Loucy (cell line): ENCODE data around the gene HGD.

Source experiments
- H2AFZ ChIP-seq: fragments of 200-600 bp; sonication (generic); 2 replicates; pipeline ENCODE4 v1.6.0; 2016; ENCODE audit warnings: antibody characterized with exemption, mild to moderate bottlenecking, low read length, moderate library complexity
- H3F3A ChIP-seq: fragments of 200-600 bp; 2 replicates; pipeline ENCODE4 v1.6.0; 2016; ENCODE audit warnings: antibody characterized with exemption, low read depth, mild to moderate bottlenecking
- H3K27me3 ChIP-seq: fragments of 200-600 bp; sonication (generic); 2 replicates; pipeline ENCODE4 v1.6.1; 2014; ENCODE audit warnings: low read length, mild to moderate bottlenecking; ENCODE audit not compliant: insufficient read depth, poor library complexity, severe bottlenecking
- H3K36me3 ChIP-seq: fragments of 200-600 bp; sonication (generic); 2 replicates; pipeline ENCODE4 v1.6.1; 2016; ENCODE audit warnings: low read length; ENCODE audit not compliant: insufficient read depth
- H3K4me1 ChIP-seq: fragments of 200-600 bp; sonication (generic); 2 replicates; pipeline ENCODE4 v1.5.1; 2014; ENCODE audit warnings: low read length, mild to moderate bottlenecking; ENCODE audit not compliant: insufficient read depth, poor library complexity, severe bottlenecking
- H3K4me2 ChIP-seq: fragments of 200-600 bp; sonication (generic); 2 replicates; pipeline ENCODE4 v1.6.0; 2014; ENCODE audit warnings: antibody characterized with exemption, low read length, low read depth, mild to moderate bottlenecking; ENCODE audit not compliant: poor library complexity, severe bottlenecking
- H3K4me3 ChIP-seq: fragments of 200-600 bp; sonication (generic); 2 replicates; pipeline ENCODE4 v1.5.1; 2014; ENCODE audit warnings: low read length, mild to moderate bottlenecking, mixed read lengths; ENCODE audit not compliant: poor library complexity, severe bottlenecking
- H3K79me2 ChIP-seq: fragments of 200-600 bp; sonication (generic); 2 replicates; pipeline ENCODE4 v1.6.1; 2014; ENCODE audit warnings: low read length; ENCODE audit not compliant: insufficient read depth
- H3K9ac ChIP-seq: fragments of 200-600 bp; sonication (generic); 2 replicates; pipeline ENCODE4 v1.6.0; 2014; ENCODE audit warnings: mild to moderate bottlenecking, low read depth, low read length, moderate library complexity; ENCODE audit not compliant: poor library complexity, severe bottlenecking
- H3K9me2 ChIP-seq: fragments of 200-600 bp; sonication (generic); replicated peaks from 2 replicates; pipeline ENCODE4 v1.6.1; 2016; ENCODE audit warnings: low read depth, low read length, mixed read lengths
- H3K9me3 ChIP-seq: fragments of 200-600 bp; sonication (generic); 2 replicates; pipeline ENCODE4 v1.6.1; 2014; ENCODE audit warnings: mild to moderate bottlenecking, antibody characterized with exemption, low read length, low read depth; ENCODE audit not compliant: insufficient read depth
- H4K20me1 ChIP-seq: fragments of 200-600 bp; sonication (generic); 2 replicates; pipeline ENCODE4 v1.6.0; 2014; ENCODE audit warnings: antibody characterized with exemption, low read length, mild to moderate bottlenecking; ENCODE audit not compliant: insufficient read depth, poor library complexity, severe bottlenecking
- EZH2phosphoT487 ChIP-seq: fragments of 200-600 bp; IDR thresholded peaks from 2 replicates; pipeline ENCODE4 v1.6.1; 2018; ENCODE audit warnings: antibody characterized with exemption, mild to moderate bottlenecking, moderate library complexity, borderline replicate concordance
- TF ChIP-seq, protein P1 (sequence below): fragments of 200-600 bp; sonication (generic); conservative IDR thresholded peaks from 2 replicates; pipeline ENCODE4 v1.5.1; 2014; ENCODE audit warnings: mild to moderate bottlenecking, antibody characterized with exemption, low read length

The HGD gene

GRCh38 chr3:120646771-120647432 lies 35.1 kb downstream of the HGD start:
- no peaks in the 10 kb centered on the region for H3K36me3 ChIP-seq
- no peaks in the 10 kb centered on the region for H3K4me1 ChIP-seq
- no peak overlapping the region for H2AFZ ChIP-seq
- no peaks in the 10 kb centered on the region for H3K9me2 ChIP-seq
- no peak overlapping the region for H3K4me2 ChIP-seq
- TF ChIP-seq, protein P1, sequence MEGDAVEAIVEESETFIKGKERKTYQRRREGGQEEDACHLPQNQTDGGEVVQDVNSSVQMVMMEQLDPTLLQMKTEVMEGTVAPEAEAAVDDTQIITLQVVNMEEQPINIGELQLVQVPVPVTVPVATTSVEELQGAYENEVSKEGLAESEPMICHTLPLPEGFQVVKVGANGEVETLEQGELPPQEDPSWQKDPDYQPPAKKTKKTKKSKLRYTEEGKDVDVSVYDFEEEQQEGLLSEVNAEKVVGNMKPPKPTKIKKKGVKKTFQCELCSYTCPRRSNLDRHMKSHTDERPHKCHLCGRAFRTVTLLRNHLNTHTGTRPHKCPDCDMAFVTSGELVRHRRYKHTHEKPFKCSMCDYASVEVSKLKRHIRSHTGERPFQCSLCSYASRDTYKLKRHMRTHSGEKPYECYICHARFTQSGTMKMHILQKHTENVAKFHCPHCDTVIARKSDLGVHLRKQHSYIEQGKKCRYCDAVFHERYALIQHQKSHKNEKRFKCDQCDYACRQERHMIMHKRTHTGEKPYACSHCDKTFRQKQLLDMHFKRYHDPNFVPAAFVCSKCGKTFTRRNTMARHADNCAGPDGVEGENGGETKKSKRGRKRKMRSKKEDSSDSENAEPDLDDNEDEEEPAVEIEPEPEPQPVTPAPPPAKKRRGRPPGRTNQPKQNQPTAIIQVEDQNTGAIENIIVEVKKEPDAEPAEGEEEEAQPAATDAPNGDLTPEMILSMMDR = no peak
- no peak for TF ChIP-seq EZH2phosphoT487
- no peaks in the 10 kb centered on the region for H3K9me3 ChIP-seq
- H3K27me3 ChIP-seq = no peaks in the 10 kb centered on the region
- H3K4me3 ChIP-seq = no peak overlapping the region
- H4K20me1 ChIP-seq = no peaks in the 10 kb centered on the region
- H3K9ac ChIP-seq = no peak overlapping the region
- no peaks in the 10 kb centered on the region for H3F3A ChIP-seq
- H3K79me2 ChIP-seq = no peaks in the 10 kb centered on the region

DNA sequence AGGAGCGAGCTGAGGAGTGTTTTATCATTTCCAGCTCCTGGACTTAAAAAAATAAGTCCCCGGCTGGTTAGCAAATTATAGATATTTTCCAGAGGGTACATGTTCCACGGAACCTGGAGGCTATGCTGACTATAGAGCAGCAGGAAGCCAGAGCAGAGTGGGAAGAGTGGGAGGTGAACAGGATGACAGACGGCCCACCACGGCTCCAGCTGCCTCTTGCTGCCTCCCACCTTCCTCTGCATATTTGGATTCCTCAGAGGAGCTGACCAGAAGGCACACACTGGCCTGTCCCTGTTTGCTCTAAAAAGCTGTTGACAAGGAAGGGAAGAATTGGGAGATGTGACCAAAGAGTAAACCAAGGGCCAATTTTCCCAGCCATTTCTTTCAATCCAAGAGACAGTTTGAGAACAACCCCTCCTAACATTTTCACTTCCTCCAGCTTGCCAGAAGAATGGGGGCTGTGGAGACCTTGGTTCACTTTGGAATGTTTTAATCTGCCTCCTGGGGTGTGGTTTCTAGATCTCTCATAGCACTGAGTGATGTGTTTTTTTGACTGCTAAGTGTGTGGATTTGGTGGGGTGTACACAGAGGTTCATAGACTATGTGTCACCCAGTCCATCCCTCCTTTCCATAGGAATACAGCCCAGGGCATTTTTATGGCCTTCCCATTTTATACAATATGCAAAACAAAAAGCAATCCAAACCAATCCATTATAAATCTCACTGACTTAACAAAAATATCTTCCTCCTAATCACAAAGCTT lies 36.8 kb downstream of the HGD start:
- Histone ChIP-seq H3F3A (no peaks in the 10 kb centered on the region), H3K9me3 (no peaks in the 10 kb centered on the region), H3K4me1 (no peaks in the 10 kb centered on the region), H4K20me1 (no peaks in the 10 kb centered on the region), H2AFZ (no peak overlapping the region), H3K9me2 (no peaks in the 10 kb centered on the region), H3K79me2 (no peaks in the 10 kb centered on the region), H3K9ac (no peak overlapping the region), H3K27me3 (no peaks in the 10 kb centered on the region), H3K36me3 (no peaks in the 10 kb centered on the region), H3K4me3 (no peak overlapping the region), H3K4me2 (no peak overlapping the region)
- TF ChIP-seq EZH2phosphoT487 = no peak
- TF ChIP-seq, protein P1 = no peak

DNA sequence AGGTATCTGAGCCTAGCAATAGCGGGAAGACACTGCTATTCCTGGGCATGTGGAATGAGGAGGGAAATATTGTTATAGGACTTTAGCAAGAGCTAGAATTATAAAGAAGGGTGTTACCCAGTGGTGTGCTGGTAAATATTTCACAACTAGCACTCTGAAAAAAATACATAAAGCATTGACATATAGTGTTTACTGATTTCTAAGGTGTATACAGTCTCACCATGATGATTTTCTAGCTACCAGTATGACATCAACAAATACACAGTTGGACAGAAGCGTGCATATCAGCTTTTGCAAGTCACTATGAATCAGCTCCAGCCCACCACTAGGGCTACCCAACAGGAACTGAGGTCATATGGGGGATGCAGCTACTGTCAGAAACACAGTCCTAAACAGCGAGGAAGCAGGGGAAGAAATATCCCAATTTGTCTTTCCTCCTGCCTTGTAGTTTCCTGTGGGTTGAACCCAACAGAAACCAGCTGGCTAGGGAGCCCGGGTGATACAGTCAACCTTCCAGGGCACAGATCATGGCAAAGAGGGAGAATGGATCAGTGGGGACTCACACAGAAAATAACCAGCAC lies 39.6 kb downstream of the HGD start:
- Histone ChIP-seq H3K4me2 (peak overlapping the region; percentile 19), H3K9me2 (no peaks in the 10 kb centered on the region), H3F3A (no peaks in the 10 kb centered on the region), H3K9me3 (no peaks in the 10 kb centered on the region), H3K9ac (no peak overlapping the region), H3K79me2 (no peaks in the 10 kb centered on the region), H3K27me3 (no peaks in the 10 kb centered on the region), H3K36me3 (no peaks in the 10 kb centered on the region), H2AFZ (0 out of 2 replicates have a peak overlapping the region, but pooled peaks have one; percentile 75), H4K20me1 (no peaks in the 10 kb centered on the region), H3K4me3 (no peak overlapping the region), H3K4me1 (no peaks in the 10 kb centered on the region)
- TF ChIP-seq EZH2phosphoT487 = no peak
- TF ChIP-seq, protein P1 = no peak; the same call in 1 of the 2 replicates
